ENCODE results near the gene KRT35.

Gene KRT35

GRCh38 chr17:41476866-41477815, 3.8 kb downstream of the KRT35 start:
- POLR2A ChIA-PET: no interaction called here
- CTCF ChIA-PET: interaction anchor here (0.5 kb wide), 1 partner anchor 19 kb away, joined by 5 read pairs; no protein-coding TSS in a partner anchor
- TF ChIP-seq GLIS2 (tag by site-specific recombination; IDR thresholded peaks at IDR 0.05) (no peak), ZNF132 (tag by site-specific recombination; IDR thresholded peaks at IDR 0.05; ENCODE audit: borderline replicate concordance) (no peak), GFI1B (tag by site-specific recombination; IDR thresholded peaks at IDR 0.05) (no peak), ZNF544 (tag by site-specific recombination; IDR thresholded peaks at IDR 0.05) (no peak), ZNF488 (tag by site-specific recombination; IDR thresholded peaks at IDR 0.05) (no peak), ZNF350 (tag by site-specific recombination; IDR thresholded peaks at IDR 0.05) (no peak)
- Histone ChIP-seq H3K36me3 (ENCODE audit: control insufficient read depth in 2 of 2, insufficient read depth in 1 of 2, low read length in 2 of 2) (no peaks in the 10 kb centered on the region), H3K9me3 (ENCODE audit: control insufficient read depth, insufficient read depth, low read depth, low read length) (no peaks in the 10 kb centered on the region), H3K27ac (ENCODE audit: extremely low read depth, low read depth, low read length) (no peak overlapping the region), H3K4me3 (ENCODE audit: low read depth, low read length) (no peak overlapping the region), H3K4me1 (ENCODE audit: control insufficient read depth, insufficient read depth, low read length) (no peaks in the 10 kb centered on the region)

- Histone ChIP-seq H3K36me3 (ENCODE audit: control insufficient read depth in 2 of 2, insufficient read depth in 1 of 2, low read length in 2 of 2) (no peaks in the 10 kb centered on the region), H3K4me3 (ENCODE audit: low read depth, low read length) (no peak overlapping the region), H3K27ac (ENCODE audit: extremely low read depth, low read depth, low read length) (no peak overlapping the region), H3K9me3 (ENCODE audit: control insufficient read depth, insufficient read depth, low read depth, low read length) (no peaks in the 10 kb centered on the region), H3K4me1 (ENCODE audit: control insufficient read depth, insufficient read depth, low read length) (no peaks in the 10 kb centered on the region)
- no peak for TF ChIP-seq ZNF664 (tag by site-specific recombination; IDR thresholded peaks at IDR 0.05)
- no peak for TF ChIP-seq ZNF654 (tag by site-specific recombination; IDR thresholded peaks at IDR 0.05; ENCODE audit: low read depth)
- no peak for TF ChIP-seq ZBTB17 (tag by site-specific recombination; IDR thresholded peaks at IDR 0.05)
- no peak for TF ChIP-seq ZBTB10 (tag by site-specific recombination; IDR thresholded peaks at IDR 0.05)
- no peak for TF ChIP-seq HOXA7 (CRISPR knock-in tag; IDR thresholded peaks at IDR 0.05; ENCODE audit: borderline replicate concordance)
- ChIA-PET CTCF (interaction anchor here (1.1 to 1.3 kb wide), 2 partner anchors 74 to 188 kb away, joined by 3 to 5 read pairs; no protein-coding TSS in a partner anchor), POLR2A (no interaction called here)
Observed at GRCh38 chr17:41475421-41475820, 5.5 kb downstream of the KRT35 start.

- no peaks in the 10 kb centered on the region for H3K36me3 ChIP-seq (ENCODE audit: control insufficient read depth in 2 of 2, insufficient read depth in 1 of 2, low read length in 2 of 2)
- no peak overlapping the region for H3K4me3 ChIP-seq (ENCODE audit: low read depth, low read length)
- H3K9me3 ChIP-seq (ENCODE audit: control insufficient read depth, insufficient read depth, low read depth, low read length): no peaks in the 10 kb centered on the region
- TF ChIP-seq ZNF785 (tag by site-specific recombination; IDR thresholded peaks at IDR 0.05) (no peak), ZNF133 (tag by site-specific recombination; IDR thresholded peaks at IDR 0.05) (no peak), ZNF555 (tag by site-specific recombination; conservative IDR thresholded peaks at IDR 0.05) (no peak), ZSCAN4 (tag by site-specific recombination; IDR thresholded peaks at IDR 0.05) (no peak), ZNF280C (tag by site-specific recombination; IDR thresholded peaks at IDR 0.05) (no peak), PRDM4 (tag by site-specific recombination; IDR thresholded peaks at IDR 0.05) (no peak), MYNN (tag by site-specific recombination; IDR thresholded peaks at IDR 0.05; ENCODE audit: borderline replicate concordance) (no peak), ZNF548 (tag by site-specific recombination; IDR thresholded peaks at IDR 0.05) (no peak), ZNF155 (tag by site-specific recombination; IDR thresholded peaks at IDR 0.05) (no peak), ZNF223 (tag by site-specific recombination; IDR thresholded peaks at IDR 0.05) (no peak), ZNF366 (tag by site-specific recombination; conservative IDR thresholded peaks at IDR 0.05) (no peak)
- H3K27ac ChIP-seq (ENCODE audit: extremely low read depth, low read depth, low read length): no peak overlapping the region
- H3K4me1 ChIP-seq (ENCODE audit: control insufficient read depth, insufficient read depth, low read length): no peaks in the 10 kb centered on the region
- ChIA-PET POLR2A (no interaction called here), CTCF (interaction anchor here (1.1 to 1.3 kb wide), 4 partner anchors 74 to 192 kb away, joined by 3 to 4 read pairs (median 3); no protein-coding TSS in a partner anchor)
Observed at GRCh38 chr17:41474863-41475262, 6.1 kb downstream of the KRT35 start.
